Keratinocyte (primary cell): ENCODE data around the gene TLR9. TPM values are rescaled to one million over a fixed set of nuclear protein-coding genes. Genes with fewer than 3 reads are reported as not detected.

Experiments used
- DNase-seq: peaks from one replicate; pipeline ENCODE4 v3.0.0-alpha.2; 2011; ENCODE audit warnings: low read depth, missing footprints, low spot score
- FAIRE-seq: peaks from 2 replicates; lab custom pipeline; 2011; peaks lifted over from hg19 to GRCh38; lab: Jason Lieb, UNC
- H2AFZ ChIP-seq: 2 replicates; pipeline ENCODE4 v1.6.0; 2012; ENCODE audit warnings: low read length, control low read depth, inconsistent platforms; ENCODE audit not compliant: control insufficient read depth
- H3K27ac ChIP-seq: 2 replicates; pipeline ENCODE4 v1.5.1; 2011; ENCODE audit warnings: low read length; ENCODE audit not compliant: control insufficient read depth, insufficient read depth
- H3K27me3 ChIP-seq: 3 replicates; pipeline ENCODE4 v1.6.0; 2011; ENCODE audit warnings: low read length; ENCODE audit not compliant: control insufficient read depth, insufficient read depth; ENCODE audit errors: extremely low read depth
- H3K36me3 ChIP-seq, 2 experiments: 2 replicates in 1 of 2; 3 replicates in 1 of 2; pipeline ENCODE4 v1.5.1; 2011; ENCODE audit warnings: low read length in 2 of 2, mild to moderate bottlenecking in 1 of 2; ENCODE audit not compliant: control insufficient read depth in 2 of 2, insufficient read depth in 2 of 2; ENCODE audit errors: extremely low read depth in 1 of 2
- H3K4me1 ChIP-seq: 3 replicates; pipeline ENCODE4 v1.5.1; 2011; ENCODE audit warnings: low read length; ENCODE audit not compliant: control insufficient read depth, insufficient read depth; ENCODE audit errors: extremely low read depth
- H3K4me2 ChIP-seq: 3 replicates; pipeline ENCODE4 v1.6.0; 2011; ENCODE audit warnings: low read depth, low read length; ENCODE audit not compliant: control insufficient read depth, insufficient read depth; ENCODE audit errors: extremely low read depth
- H3K4me3 ChIP-seq, 3 experiments: fragments of 200-600 bp in 1 of 3; sonication (generic) in 1 of 3; 2 replicates in 2 of 3; 3 replicates in 1 of 3; pipeline ENCODE4 v1.5.1; 2011 to 2016; ENCODE audit warnings: low read length in 3 of 3, mild to moderate bottlenecking in 3 of 3, control low read depth in 2 of 3, inconsistent platforms in 1 of 3, low read depth in 1 of 3, mixed read lengths in 1 of 3, mixed run types in 1 of 3, moderate library complexity in 1 of 3; ENCODE audit not compliant: control insufficient read depth in 2 of 3, insufficient read depth in 2 of 3; ENCODE audit errors: extremely low read depth in 1 of 3
- H3K79me2 ChIP-seq: 2 replicates; pipeline ENCODE4 v1.6.0; 2012; ENCODE audit warnings: low read length; ENCODE audit not compliant: control insufficient read depth, insufficient read depth
- H3K9ac ChIP-seq: 3 replicates; pipeline ENCODE4 v1.6.0; 2011; ENCODE audit warnings: low read length; ENCODE audit not compliant: control insufficient read depth, insufficient read depth; ENCODE audit errors: extremely low read depth
- H3K9me1 ChIP-seq: 3 replicates; pipeline ENCODE4 v1.6.0; 2011; ENCODE audit warnings: low read length; ENCODE audit not compliant: control insufficient read depth, insufficient read depth; ENCODE audit errors: extremely low read depth
- H3K9me3 ChIP-seq: 2 replicates; pipeline ENCODE4 v1.5.1; 2012; ENCODE audit warnings: low read depth, low read length; ENCODE audit not compliant: control insufficient read depth
- H4K20me1 ChIP-seq: 3 replicates; pipeline ENCODE4 v1.6.0; 2011; ENCODE audit warnings: low read length; ENCODE audit not compliant: control insufficient read depth, insufficient read depth; ENCODE audit errors: extremely low read depth
- EZH2 ChIP-seq: IDR thresholded peaks from one replicate; pipeline ENCODE4 v1.6.1; 2012; ENCODE audit warnings: inconsistent platforms, mild to moderate bottlenecking, low read length, moderate library complexity
- dilution Hi-C: fragments of 300-500 bp; cut with MboI; formaldehyde crosslinking; loops from one replicate; pipeline ENCODE4 v1.7.0; 2020; ENCODE audit warnings: low sequenced_read_pairs; ENCODE audit not compliant: extremely low pct_ligation_motif_present
- polyA plus RNA-seq, 5 experiments: library from polyadenylated mRNA; depleted of rRNA in 3 of 5; stranded (reverse) in 3 of 5; stranded (forward) in 1 of 5; unstranded in 1 of 5; fragments of >200 nt; gene quantifications; 1 replicate in 1 of 5; 2 replicates in 3 of 5; 3 replicates in 1 of 5; pipeline versions ENCODE4 v1.2.1 to v1.2.3, GENCODE V29; 2011 to 2012; ENCODE audit warnings: missing spikeins in 2 of 5, low read depth in 1 of 5, low replicate concordance in 1 of 5
- TF ChIP-seq, protein P1 (sequence below), 3 experiments: IDR thresholded peaks in 1 of 3; conservative IDR thresholded peaks in 1 of 3; optimal IDR thresholded peaks in 1 of 3; 2 replicates in 2 of 3; 3 replicates in 1 of 3; pipeline versions ENCODE3 to v1.5.1; 2011; ENCODE audit warnings: low read length in 3 of 3, mild to moderate bottlenecking in 3 of 3, moderate library complexity in 2 of 3, control low read depth in 1 of 3, inconsistent platforms in 1 of 3; ENCODE audit not compliant: insufficient read depth in 2 of 3; ENCODE audit errors: extremely low read depth in 1 of 3

Gene TLR9
- polyA plus RNA-seq, 1 donor (not counting 4 experiments of a cell fraction or from before 2014, with no cell fraction given), result not detected

DNA sequence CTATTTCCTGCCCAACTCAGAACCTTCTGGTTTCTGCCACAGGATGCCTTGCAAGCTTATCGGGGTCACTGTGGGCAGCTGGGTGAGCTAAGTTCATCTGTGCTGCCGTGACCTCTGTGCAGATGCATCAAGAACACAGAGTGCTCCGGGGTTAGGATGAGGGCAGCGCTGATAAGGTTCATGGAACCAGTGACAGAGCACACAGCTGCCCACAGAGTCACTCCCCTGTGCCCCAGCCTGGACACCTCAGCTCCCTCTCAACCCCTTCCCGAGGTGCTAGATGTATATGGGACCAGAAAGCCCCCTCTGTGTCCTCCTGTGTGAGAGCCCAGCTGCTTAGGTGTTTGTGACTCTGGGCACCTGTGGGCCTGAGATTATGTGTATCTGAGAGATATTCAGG is 43.2 kb downstream of the TLR9 start:
- no peak overlapping the region for H3K4me3 ChIP-seq
- H3K36me3 ChIP-seq, result no peaks in the 10 kb centered on the region
- H2AFZ ChIP-seq, result no peak overlapping the region
- H3K27ac ChIP-seq, result no peak overlapping the region
- no peaks in the 10 kb centered on the region for H3K9me3 ChIP-seq
- peaks cover 5% of the 10 kb centered on the region for H3K4me1 ChIP-seq
- FAIRE-seq (no peak), DNase-seq (no peak)
- no peaks in the 10 kb centered on the region for H3K27me3 ChIP-seq
- no peaks in the 10 kb centered on the region for H4K20me1 ChIP-seq
- dilution Hi-C loops, result no loop called here
- TF ChIP-seq, protein P1, sequence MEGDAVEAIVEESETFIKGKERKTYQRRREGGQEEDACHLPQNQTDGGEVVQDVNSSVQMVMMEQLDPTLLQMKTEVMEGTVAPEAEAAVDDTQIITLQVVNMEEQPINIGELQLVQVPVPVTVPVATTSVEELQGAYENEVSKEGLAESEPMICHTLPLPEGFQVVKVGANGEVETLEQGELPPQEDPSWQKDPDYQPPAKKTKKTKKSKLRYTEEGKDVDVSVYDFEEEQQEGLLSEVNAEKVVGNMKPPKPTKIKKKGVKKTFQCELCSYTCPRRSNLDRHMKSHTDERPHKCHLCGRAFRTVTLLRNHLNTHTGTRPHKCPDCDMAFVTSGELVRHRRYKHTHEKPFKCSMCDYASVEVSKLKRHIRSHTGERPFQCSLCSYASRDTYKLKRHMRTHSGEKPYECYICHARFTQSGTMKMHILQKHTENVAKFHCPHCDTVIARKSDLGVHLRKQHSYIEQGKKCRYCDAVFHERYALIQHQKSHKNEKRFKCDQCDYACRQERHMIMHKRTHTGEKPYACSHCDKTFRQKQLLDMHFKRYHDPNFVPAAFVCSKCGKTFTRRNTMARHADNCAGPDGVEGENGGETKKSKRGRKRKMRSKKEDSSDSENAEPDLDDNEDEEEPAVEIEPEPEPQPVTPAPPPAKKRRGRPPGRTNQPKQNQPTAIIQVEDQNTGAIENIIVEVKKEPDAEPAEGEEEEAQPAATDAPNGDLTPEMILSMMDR (optimal IDR thresholded peaks at IDR 0.05 in 1 of 3, IDR thresholded peaks at IDR 0.05 in 1 of 3, conservative IDR thresholded peaks at IDR 0.05 in 1 of 3; ENCODE audit: extremely low read depth in 1 of 3, insufficient read depth in 2 of 3, low read length in 3 of 3), result no peak
- no peak for TF ChIP-seq EZH2
- H3K79me2 ChIP-seq, result no peaks in the 10 kb centered on the region
- H3K9me1 ChIP-seq, result no peaks in the 10 kb centered on the region
- H3K4me2 ChIP-seq, result no peak overlapping the region
- H3K9ac ChIP-seq, result no peak overlapping the region

DNA sequence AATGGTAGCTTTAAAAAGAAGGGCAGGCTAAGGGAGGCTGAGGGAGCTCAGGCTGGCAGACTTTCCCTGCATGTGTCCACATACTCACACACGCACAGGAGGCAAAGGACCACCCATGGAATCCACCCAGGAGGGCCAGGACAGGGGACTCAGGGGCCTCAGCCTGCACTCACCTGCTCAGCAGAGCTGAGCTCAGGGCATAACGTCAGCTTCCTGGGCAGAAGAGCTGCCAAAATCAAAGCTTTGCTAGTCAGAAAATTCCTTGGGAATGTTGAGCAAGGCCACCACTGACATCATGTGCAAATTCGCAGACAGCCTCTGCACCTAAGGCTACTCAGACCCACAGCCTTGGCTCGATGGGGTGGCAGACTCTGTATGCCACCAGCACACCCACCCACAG is 43.9 kb downstream of the TLR9 start:
- no peak overlapping the region for H3K4me3 ChIP-seq
- H4K20me1 ChIP-seq, result no peaks in the 10 kb centered on the region
- no peak overlapping the region for H2AFZ ChIP-seq
- TF ChIP-seq, protein P1 (optimal IDR thresholded peaks at IDR 0.05 in 1 of 3, IDR thresholded peaks at IDR 0.05 in 1 of 3, conservative IDR thresholded peaks at IDR 0.05 in 1 of 3; ENCODE audit: extremely low read depth in 1 of 3, insufficient read depth in 2 of 3, low read length in 3 of 3), result no peak
- no peak for TF ChIP-seq EZH2
- H3K4me2 ChIP-seq, result no peak overlapping the region
- H3K4me1 ChIP-seq, result peaks cover 8% of the 10 kb centered on the region
- no peaks in the 10 kb centered on the region for H3K36me3 ChIP-seq
- no peak for FAIRE-seq
- dilution Hi-C loops, result no loop called here
- DNase-seq, result no peak
- H3K9ac ChIP-seq, result no peak overlapping the region
- H3K9me3 ChIP-seq, result no peaks in the 10 kb centered on the region
- no peaks in the 10 kb centered on the region for H3K27me3 ChIP-seq
- no peaks in the 10 kb centered on the region for H3K79me2 ChIP-seq
- no peaks in the 10 kb centered on the region for H3K9me1 ChIP-seq
- H3K27ac ChIP-seq, result no peak overlapping the region
